ENCODE data around the gene TRH. TPM values are rescaled to one million over a fixed set of nuclear protein-coding genes. Genes with fewer than 3 reads are reported as not detected.
A peak's percentile ranks its signal among the peaks of the same experiment; 100 is the strongest.

TRH gene
- total and polyA plus RNA-seq, 7 donors, result not detected

- no peaks in the 10 kb centered on the region for H3K9me3 ChIP-seq
- WGBS, 3 donors, result 81 to 90% (median 86%) methylated on average over 3 of the region's 3 CpGs
- H3K27me3 ChIP-seq (ENCODE audit: insufficient read depth in 3 of 3, low read length in 2 of 3), result no peaks in the 10 kb centered on the region
- H3K4me3 ChIP-seq, result no peak overlapping the region
- DNase-seq (no peak), ATAC-seq (no peak)
- no peaks in the 10 kb centered on the region for H3K36me3 ChIP-seq (ENCODE audit: insufficient read depth in 1 of 2, low read depth in 1 of 2)
- no peak overlapping the region for H3K27ac ChIP-seq
- TF ChIP-seq CTCF (IDR thresholded peaks at IDR 0.05), result no peak
- intact Hi-C loops (cut with DNase I), result loop anchor here (5.0 kb wide), 2 partner anchors 57 to 167 kb away; no protein-coding TSS in a partner anchor
- peaks cover 4% of the 10 kb centered on the region for H3K4me1 ChIP-seq
These were observed 34.4 kb upstream of the TRH start for GRCh38 chr3:129940086-129940485.

- TF ChIP-seq CTCF (IDR thresholded peaks at IDR 0.05), result peak; percentile 58
- no peaks in the 10 kb centered on the region for H3K9me3 ChIP-seq
- H3K36me3 ChIP-seq (ENCODE audit: insufficient read depth in 1 of 2, low read depth in 1 of 2), result no peaks in the 10 kb centered on the region
- WGBS, 3 donors, result 16 to 28% (median 17%) methylated on average over 7 of the region's 7 CpGs
- intact Hi-C loops (cut with DNase I), result loop anchor here (5.0 kb wide), 2 partner anchors 55 to 165 kb away; no protein-coding TSS in a partner anchor
- no peaks in the 10 kb centered on the region for H3K4me1 ChIP-seq
- DNase-seq (peak; percentile 44 to 59), ATAC-seq (peak; percentile 72 to 91 (median 77))
- H3K27me3 ChIP-seq (ENCODE audit: insufficient read depth in 3 of 3, low read length in 2 of 3), result peaks cover 0 to 4% (median 0%) of the 10 kb centered on the region in 3 donors
- no peak overlapping the region for H3K4me3 ChIP-seq
- no peak overlapping the region for H3K27ac ChIP-seq
These were observed 32.2 kb upstream of the TRH start for GRCh38 chr3:129942296-129942695.

DNA sequence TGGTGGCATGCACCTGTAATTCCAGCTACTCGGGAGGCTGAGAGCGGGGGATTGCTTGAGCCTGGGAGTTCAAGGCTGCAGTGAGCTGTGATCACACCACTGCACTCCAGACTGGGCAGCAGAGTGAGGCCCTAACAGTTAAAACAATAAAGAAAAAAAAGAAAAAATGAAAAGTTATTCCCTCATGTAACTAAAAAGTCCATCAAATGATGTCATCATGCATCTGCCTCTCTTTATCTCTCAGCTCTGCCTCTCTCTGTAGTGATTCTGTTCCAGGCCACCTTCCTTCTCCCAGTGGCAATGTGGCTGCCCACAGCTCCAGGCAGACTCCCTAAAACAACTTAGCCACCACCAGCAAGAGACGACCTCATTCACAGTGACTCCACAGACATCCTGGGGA, 31.5 kb upstream of the TRH start:
- intact Hi-C loops (cut with DNase I), result loop anchor here (5.0 kb wide), 2 partner anchors 54 to 164 kb away; no protein-coding TSS in a partner anchor
- 84 to 88% (median 85%) methylated on average over 3 of the region's 3 CpGs for WGBS, 3 donors
- H3K27me3 ChIP-seq (ENCODE audit: insufficient read depth in 3 of 3, low read length in 2 of 3), result peaks cover 0 to 4% (median 0%) of the 10 kb centered on the region in 3 donors
- H3K4me3 ChIP-seq, result no peak overlapping the region
- no peak overlapping the region for H3K27ac ChIP-seq
- TF ChIP-seq CTCF (IDR thresholded peaks at IDR 0.05), result no peak
- H3K9me3 ChIP-seq, result no peaks in the 10 kb centered on the region
- no peaks in the 10 kb centered on the region for H3K36me3 ChIP-seq (ENCODE audit: insufficient read depth in 1 of 2, low read depth in 1 of 2)
- H3K4me1 ChIP-seq, result no peaks in the 10 kb centered on the region
- ATAC-seq, result no peak
- DNase-seq, result no peak

DNA sequence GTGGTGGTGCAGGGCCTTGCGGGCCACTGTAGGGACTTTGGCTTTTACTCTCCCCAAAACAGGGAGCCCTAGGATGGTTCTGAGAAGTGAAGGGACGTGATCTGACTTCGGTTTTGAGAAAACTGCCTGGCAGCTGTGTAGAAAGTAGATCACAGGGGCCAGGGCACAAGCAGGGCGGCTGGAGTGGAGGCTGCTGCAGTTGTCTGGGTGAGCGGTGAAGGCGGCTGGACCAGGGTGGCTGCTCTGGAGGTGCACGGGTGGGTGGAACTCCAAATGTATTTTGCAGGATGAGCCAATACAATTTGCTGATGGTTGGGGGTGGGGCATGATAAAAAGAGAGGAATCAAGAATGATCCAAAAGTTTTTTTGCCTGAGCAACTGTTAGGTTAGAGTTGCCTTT, 29.8 kb upstream of the TRH start:
- 89 to 91% (median 89%) methylated on average over 7 of the region's 7 CpGs for WGBS, 3 donors
- DNase-seq (no peak), ATAC-seq (no peak)
- Histone ChIP-seq H3K27me3 (ENCODE audit: insufficient read depth in 3 of 3, low read length in 2 of 3) (peaks cover 0 to 4% (median 0%) of the 10 kb centered on the region in 3 donors), H3K36me3 (ENCODE audit: insufficient read depth in 1 of 2, low read depth in 1 of 2) (no peaks in the 10 kb centered on the region), H3K27ac (no peak overlapping the region), H3K4me1 (no peaks in the 10 kb centered on the region), H3K9me3 (no peaks in the 10 kb centered on the region), H3K4me3 (no peak overlapping the region)
- intact Hi-C loops (cut with DNase I), result loop anchor here (5.0 kb wide), 2 partner anchors 53 to 163 kb away; no protein-coding TSS in a partner anchor
- no peak for TF ChIP-seq CTCF (IDR thresholded peaks at IDR 0.05)

Data from psoas muscle (tissue), 8 donors.